Measurements from ENCODE around the gene SEMG1. TPM values are rescaled to one million over a fixed set of nuclear protein-coding genes. Genes with fewer than 3 reads are reported as not detected.

The SEMG1 gene
- total RNA-seq, 1 experiment from 2014 or later: not detected

DNA sequence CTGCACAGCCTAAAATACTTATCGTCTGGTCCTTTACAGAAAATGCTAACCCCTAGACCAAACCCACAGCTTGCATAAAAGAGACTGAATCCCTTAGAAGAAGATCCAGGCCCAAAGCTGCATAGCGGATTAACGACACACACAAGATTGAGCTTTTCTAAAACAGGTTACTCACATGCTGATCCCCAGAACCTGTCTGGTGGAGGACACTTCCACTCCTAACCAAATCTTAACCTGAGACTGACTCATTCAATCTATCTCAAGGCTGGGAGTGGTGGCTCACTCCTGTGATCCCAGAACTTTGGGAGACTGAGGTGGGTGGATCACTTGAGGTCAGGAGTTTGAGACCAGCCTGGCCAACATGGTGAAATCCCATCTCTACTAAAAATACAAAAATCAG is 50.3 kb downstream of the SEMG1 start:
- H3K27ac ChIP-seq (ENCODE audit: low read length): no peak overlapping the region
- H3K9me3 ChIP-seq (ENCODE audit: control insufficient read depth, insufficient read depth, low read depth, low read length): no peaks in the 10 kb centered on the region
- no peaks in the 10 kb centered on the region for H3K36me3 ChIP-seq (ENCODE audit: control insufficient read depth, insufficient read depth, low read length)
- TF ChIP-seq POLR2AphosphoS5 (IDR thresholded peaks at IDR 0.05; ENCODE audit: low read depth, low read length) (no peak), CTCF (IDR thresholded peaks at IDR 0.05) (no peak), SIN3A (IDR thresholded peaks at IDR 0.05; ENCODE audit: borderline replicate concordance, insufficient read depth, low read depth, low read length) (no peak), TCF7L2 (IDR thresholded peaks at IDR 0.05; ENCODE audit: low read depth, low read length) (no peak), REST (IDR thresholded peaks at IDR 0.05; ENCODE audit: insufficient read depth in 1 of 2, low read depth in 2 of 2, low read length in 1 of 2) (no peak)
- H3K4me1 ChIP-seq (ENCODE audit: control insufficient read depth, insufficient read depth, low read length): no peaks in the 10 kb centered on the region
- ChIA-PET CTCF (no interaction called here), POLR2A (no interaction called here)
- intact Hi-C loops (cut with micrococcal nuclease; ENCODE audit: unreplicated experiment) (no loop called here), in situ Hi-C loops (cut with HindIII; ENCODE audit: low pct_unique_long_range_greater_than_20kb, low sequenced_read_pairs) (no loop called here)
- peaks cover 6% of the 10 kb centered on the region for H3K27me3 ChIP-seq (ENCODE audit: control insufficient read depth, insufficient read depth, low read length)
- no peak overlapping the region for H3K4me3 ChIP-seq (ENCODE audit: low read depth in 2 of 2, low read length in 2 of 2)
- BruUV-seq (replicated peaks): no TSS peak
- ATAC-seq (no peak), DNase-seq (ENCODE audit: low read depth, low spot score) (no peak)

- in situ Hi-C loops (cut with HindIII; ENCODE audit: low pct_unique_long_range_greater_than_20kb, low sequenced_read_pairs) (no loop called here), intact Hi-C loops (cut with micrococcal nuclease; ENCODE audit: unreplicated experiment) (no loop called here)
- no peaks in the 10 kb centered on the region for H3K9me3 ChIP-seq (ENCODE audit: control insufficient read depth, insufficient read depth, low read depth, low read length)
- no peaks in the 10 kb centered on the region for H3K4me1 ChIP-seq (ENCODE audit: control insufficient read depth, insufficient read depth, low read length)
- H3K27ac ChIP-seq (ENCODE audit: low read length): no peak overlapping the region
- TF ChIP-seq SIN3A (IDR thresholded peaks at IDR 0.05; ENCODE audit: borderline replicate concordance, insufficient read depth, low read depth, low read length): no peak
- TF ChIP-seq REST (IDR thresholded peaks at IDR 0.05; ENCODE audit: insufficient read depth in 1 of 2, low read depth in 2 of 2, low read length in 1 of 2): no peak
- no peak for TF ChIP-seq TCF7L2 (IDR thresholded peaks at IDR 0.05; ENCODE audit: low read depth, low read length)
- no peak for TF ChIP-seq CTCF (IDR thresholded peaks at IDR 0.05)
- no peak for TF ChIP-seq POLR2AphosphoS5 (IDR thresholded peaks at IDR 0.05; ENCODE audit: low read depth, low read length)
- no peaks in the 10 kb centered on the region for H3K36me3 ChIP-seq (ENCODE audit: control insufficient read depth, insufficient read depth, low read length)
- ATAC-seq: no peak
- no peak overlapping the region for H3K4me3 ChIP-seq (ENCODE audit: low read depth in 2 of 2, low read length in 2 of 2)
- DNase-seq (ENCODE audit: low read depth, low spot score): no peak
- CTCF ChIA-PET: no interaction called here
- H3K27me3 ChIP-seq (ENCODE audit: control insufficient read depth, insufficient read depth, low read length): peaks cover 8% of the 10 kb centered on the region
- no TSS peak for BruUV-seq (replicated peaks)
- POLR2A ChIA-PET: no interaction called here
Observed at GRCh38 chr20:45257711-45258110, 50.9 kb downstream of the SEMG1 start.
